Peyer's patch (tissue), 4 donors: ENCODE results near the gene BRI3BP. TPM values are rescaled to one million over a fixed set of nuclear protein-coding genes. Genes with fewer than 3 reads are reported as not detected.

ENCODE experiments used
- DNase-seq, 3 donors: peaks; one replicate each; pipeline ENCODE4 v3.0.0-alpha.2; 2017 to 2019
- H3K27ac ChIP-seq, 4 donors: fragments of 200-600 bp; sonication (generic); one replicate each; pipeline ENCODE4 v1.5.1; 2016 to 2019
- H3K27me3 ChIP-seq, 2 donors: fragments of 200-600 bp; sonication (generic); one replicate each; pipeline ENCODE4 v1.5.1; 2019
- H3K36me3 ChIP-seq, 3 donors: fragments of 200-600 bp; sonication (generic); one replicate each; pipeline ENCODE4 v1.5.1; 2016 to 2019
- H3K4me1 ChIP-seq, 4 donors: fragments of 200-600 bp; sonication (generic); one replicate each; pipeline ENCODE4 v1.5.1; 2016 to 2019
- H3K4me3 ChIP-seq, 4 donors: fragments of 200-600 bp; sonication (generic); 1 replicate in 3 of 4; 2 replicates in 1 of 4; pipeline ENCODE4 v1.5.1; 2016 to 2019; ENCODE audit warnings: mild to moderate bottlenecking in 1 of 4
- H3K9me3 ChIP-seq, 4 donors: fragments of 200-600 bp; sonication (generic); one replicate each; pipeline ENCODE4 v1.5.1; 2016 to 2019; ENCODE audit warnings: mild to moderate bottlenecking in 1 of 4
- CTCF ChIP-seq, 6 experiments: fragments of 450-650 bp in 4 of 6; fragments of 200-600 bp in 2 of 6; sonication (generic) in 1 of 6; IDR thresholded peaks; one replicate each; pipeline ENCODE4 v1.5.1; 2017 to 2019; ENCODE audit warnings: antibody characterized with exemption in 6 of 6, mild to moderate bottlenecking in 3 of 6, moderate library complexity in 1 of 6
- POLR2A ChIP-seq, 2 donors: fragments of 450-650 bp; IDR thresholded peaks; one replicate each; pipeline ENCODE4 v1.5.1; 2017; ENCODE audit warnings: antibody characterized with exemption in 2 of 2, mild to moderate bottlenecking in 2 of 2, moderate library complexity in 2 of 2
- total RNA-seq, 4 donors: library from RNA; depleted of rRNA; stranded (reverse); fragments of >200 nt; gene quantifications; one replicate each; pipeline ENCODE4 v1.1.0, GENCODE V29; 2016

BRI3BP gene
- total RNA-seq, 4 donors from 2014 or later: 13.2 to 55.2 (median 41.8) TPM

- Histone ChIP-seq H3K36me3 (peaks cover 0 to 60% (median 0%) of the 10 kb centered on the region in 3 donors), H3K9me3 (no peaks in the 10 kb centered on the region)
- TF ChIP-seq CTCF (IDR thresholded peaks at IDR 0.05) (no peak), POLR2A (IDR thresholded peaks at IDR 0.05) (no peak)
Measured at GRCh38 chr12:124956571-124956970, 36.9 kb upstream of the BRI3BP start.

GRCh38 chr12:124961055-124961454, 32.4 kb upstream of the BRI3BP start:
- peaks cover 0 to 77% (median 0%) of the 10 kb centered on the region in 3 donors for H3K36me3 ChIP-seq
- no peak for DNase-seq
- no peak overlapping the region for H3K4me3 ChIP-seq
- no peak for TF ChIP-seq CTCF (IDR thresholded peaks at IDR 0.05)
- TF ChIP-seq POLR2A (IDR thresholded peaks at IDR 0.05): no peak
- no peak overlapping the region for H3K27ac ChIP-seq
- no peaks in the 10 kb centered on the region for H3K27me3 ChIP-seq
- no peaks in the 10 kb centered on the region for H3K4me1 ChIP-seq
- no peaks in the 10 kb centered on the region for H3K9me3 ChIP-seq

More at GRCh38 chr12:124956571-124956970, 36.9 kb upstream of the BRI3BP start:
- H3K27ac ChIP-seq: no peak overlapping the region
- no peak overlapping the region for H3K4me3 ChIP-seq
- no peaks in the 10 kb centered on the region for H3K4me1 ChIP-seq
- H3K27me3 ChIP-seq: no peaks in the 10 kb centered on the region
- DNase-seq: no peak

GRCh38 chr12:124963211-124963610, 30.2 kb upstream of the BRI3BP start:
- Histone ChIP-seq H3K36me3 (peaks cover 0 to 79% (median 0%) of the 10 kb centered on the region in 3 donors), H3K4me3 (no peak overlapping the region), H3K9me3 (no peaks in the 10 kb centered on the region), H3K27me3 (no peaks in the 10 kb centered on the region), H3K4me1 (no peaks in the 10 kb centered on the region), H3K27ac (no peak overlapping the region)
- TF ChIP-seq POLR2A (IDR thresholded peaks at IDR 0.05) (no peak), CTCF (IDR thresholded peaks at IDR 0.05) (no peak)
- DNase-seq: no peak

- H3K9me3 ChIP-seq: no peaks in the 10 kb centered on the region
- no peaks in the 10 kb centered on the region for H3K4me1 ChIP-seq
- H3K27ac ChIP-seq: no peak overlapping the region
- H3K4me3 ChIP-seq: no peak overlapping the region
- no peaks in the 10 kb centered on the region for H3K27me3 ChIP-seq
- TF ChIP-seq POLR2A (IDR thresholded peaks at IDR 0.05): no peak
- TF ChIP-seq CTCF (IDR thresholded peaks at IDR 0.05): no peak
- no peak for DNase-seq
- peaks cover 0 to 87% (median 0%) of the 10 kb centered on the region in 3 donors for H3K36me3 ChIP-seq
Measured at GRCh38 chr12:124964251-124964650, 29.2 kb upstream of the BRI3BP start.

GRCh38 chr12:124964836-124965462, 28.5 kb upstream of the BRI3BP start:
- no peaks in the 10 kb centered on the region for H3K9me3 ChIP-seq

More at GRCh38 chr12:124964836-124965462, 28.5 kb upstream of the BRI3BP start:
- no peak for DNase-seq
- TF ChIP-seq POLR2A (IDR thresholded peaks at IDR 0.05): no peak
- no peak for TF ChIP-seq CTCF (IDR thresholded peaks at IDR 0.05)
- Histone ChIP-seq H3K36me3 (peaks cover 0 to 87% (median 0%) of the 10 kb centered on the region in 3 donors), H3K27ac (no peak overlapping the region), H3K27me3 (no peaks in the 10 kb centered on the region), H3K4me1 (no peaks in the 10 kb centered on the region), H3K4me3 (no peak overlapping the region)
